HG02840 (cell line): ENCODE results near the gene CD68.

Experiments
- ATAC-seq: cut with Tn5 transposase; IDR thresholded peaks from one replicate; pipeline ENCODE4 v1.9.1; 2021; ENCODE audit warnings: mild to moderate bottlenecking, moderate library complexity, moderate number of reproducible peaks; ENCODE audit not compliant: unreplicated experiment, low FRiP score

The CD68 gene, protein sequence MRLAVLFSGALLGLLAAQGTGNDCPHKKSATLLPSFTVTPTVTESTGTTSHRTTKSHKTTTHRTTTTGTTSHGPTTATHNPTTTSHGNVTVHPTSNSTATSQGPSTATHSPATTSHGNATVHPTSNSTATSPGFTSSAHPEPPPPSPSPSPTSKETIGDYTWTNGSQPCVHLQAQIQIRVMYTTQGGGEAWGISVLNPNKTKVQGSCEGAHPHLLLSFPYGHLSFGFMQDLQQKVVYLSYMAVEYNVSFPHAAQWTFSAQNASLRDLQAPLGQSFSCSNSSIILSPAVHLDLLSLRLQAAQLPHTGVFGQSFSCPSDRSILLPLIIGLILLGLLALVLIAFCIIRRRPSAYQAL

DNA sequence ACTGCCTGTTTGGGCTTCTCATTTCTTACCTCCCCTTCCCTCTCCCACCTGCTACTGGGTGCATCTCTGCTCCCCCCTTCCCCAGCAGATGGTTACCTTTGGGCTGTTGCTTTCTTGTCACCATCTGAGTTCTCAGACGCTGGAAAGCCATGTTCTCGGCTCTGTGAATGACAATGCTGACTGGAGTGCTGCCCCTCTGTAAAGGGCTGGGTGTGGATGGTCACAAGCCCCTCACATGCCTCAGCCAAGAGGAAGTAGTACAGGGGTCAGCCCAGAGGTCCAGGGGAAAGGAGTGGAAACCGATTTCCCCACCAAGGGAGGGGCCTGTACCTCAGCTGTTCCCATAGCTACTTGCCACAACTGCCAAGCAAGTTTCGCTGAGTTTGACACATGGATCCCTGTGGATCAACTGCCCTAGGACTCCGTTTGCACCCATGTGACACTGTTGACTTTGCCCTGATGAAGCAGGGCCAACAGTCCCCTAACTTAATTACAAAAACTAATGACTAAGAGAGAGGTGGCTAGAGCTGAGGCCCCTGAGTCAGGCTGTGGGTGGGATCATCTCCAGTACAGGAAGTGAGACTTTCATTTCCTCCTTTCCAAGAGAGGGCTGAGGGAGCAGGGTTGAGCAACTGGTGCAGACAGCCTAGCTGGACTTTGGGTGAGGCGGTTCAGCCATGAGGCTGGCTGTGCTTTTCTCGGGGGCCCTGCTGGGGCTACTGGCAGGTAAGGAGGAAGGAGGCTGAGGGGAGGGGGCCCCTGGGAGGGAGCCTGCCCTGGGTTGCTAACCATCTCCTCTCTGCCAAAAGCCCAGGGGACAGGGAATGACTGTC, at the start of gene CD68:
TSS of gene CD68 (plus strand) at position 638 of the 833 bp plus-strand sequence. CDS start at position 678, 40 bp downstream.
- no peak for ATAC-seq

DNA sequence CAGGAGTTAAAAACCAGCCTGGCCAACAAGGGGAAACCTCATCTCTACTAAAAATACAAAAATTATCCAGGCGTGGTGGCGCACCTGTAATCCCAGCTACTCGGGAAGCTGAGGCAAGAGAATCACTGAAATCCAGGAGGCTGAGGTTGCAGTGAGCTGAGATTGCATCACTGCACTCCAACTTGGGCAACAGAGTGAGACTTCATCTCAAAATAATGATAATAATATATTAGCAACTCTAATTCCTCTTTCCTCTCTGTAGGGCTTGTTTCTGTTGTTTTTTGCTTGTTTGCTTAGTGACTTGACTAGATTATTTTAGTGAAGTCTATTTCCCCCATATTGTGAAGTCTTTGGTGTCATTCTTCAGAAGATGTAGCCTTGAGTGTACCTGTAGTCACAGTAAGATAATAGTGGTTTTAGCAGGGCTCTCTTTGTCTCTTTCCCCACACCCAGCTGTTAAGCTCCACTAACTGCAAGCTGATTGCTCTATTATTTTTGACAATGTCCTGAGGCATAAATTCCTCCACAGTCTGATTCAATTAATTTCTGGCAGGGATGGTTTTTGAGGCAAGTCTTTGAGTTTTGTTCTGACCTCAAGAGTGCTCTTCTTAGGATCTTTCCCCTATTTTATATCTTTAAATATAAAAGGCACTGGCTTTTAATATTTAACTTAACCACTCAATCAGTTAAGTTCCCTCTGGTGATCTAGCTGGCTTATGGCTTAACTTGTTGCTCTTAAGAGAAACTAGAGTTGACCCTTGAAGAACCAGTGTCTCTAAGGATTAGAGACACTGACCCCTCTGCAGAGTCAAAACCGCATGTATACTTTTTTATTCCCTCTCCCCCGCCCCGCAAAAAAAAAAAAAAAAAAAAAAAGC, 49.2 kb upstream of the CD68 start:
- ATAC-seq = no peak

DNA sequence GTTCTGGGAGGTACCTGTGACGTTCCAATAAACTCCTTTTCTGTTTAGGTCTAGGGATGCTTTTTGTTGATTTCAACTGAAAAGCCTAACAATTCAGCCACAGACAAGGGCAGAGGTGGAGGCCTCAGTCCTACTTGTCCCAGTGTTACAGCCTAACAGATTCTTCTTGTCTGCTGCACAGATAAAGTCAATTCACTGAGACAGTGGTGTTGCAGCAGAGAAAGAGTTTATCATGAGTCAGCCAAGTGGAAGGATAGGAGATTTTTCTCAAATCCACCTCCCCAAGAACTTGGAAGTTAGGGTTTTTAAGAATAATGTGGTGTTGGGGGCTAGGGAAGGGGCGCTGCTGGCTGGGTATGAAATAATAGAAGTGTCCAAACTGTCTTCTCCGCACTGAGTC, 41.4 kb upstream of the CD68 start:
- ATAC-seq = no peak

DNA sequence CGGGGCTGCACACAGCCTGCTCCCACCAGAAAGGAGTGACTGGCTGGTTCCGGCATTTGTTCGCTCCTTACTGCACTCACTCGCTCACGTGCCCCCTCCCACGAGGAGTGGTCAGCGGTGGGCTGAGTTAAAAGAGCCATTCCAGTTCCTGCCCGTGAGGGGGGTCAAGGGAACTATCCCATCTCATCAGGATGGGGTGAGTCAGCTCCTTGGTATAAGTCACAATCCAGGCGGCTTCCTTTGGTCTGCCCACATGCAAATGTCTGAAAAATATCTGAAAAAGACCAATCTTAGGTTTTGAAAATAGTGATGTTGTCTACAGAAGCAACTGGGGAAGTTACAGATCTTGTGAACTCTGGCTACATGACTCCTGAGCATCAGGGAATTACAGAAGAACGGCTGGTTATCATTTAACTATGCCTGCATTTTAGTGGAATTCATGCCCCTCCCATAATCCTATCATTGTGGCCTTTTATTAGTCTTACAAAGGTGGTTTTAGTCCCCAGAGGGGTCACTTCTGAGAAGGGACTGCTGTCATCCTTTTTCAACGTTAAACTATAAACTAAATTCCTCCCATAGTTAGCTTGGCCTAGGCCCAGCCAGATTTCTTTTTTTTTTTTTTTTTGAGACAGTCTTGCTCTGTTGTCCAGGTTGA, 40.4 kb upstream of the CD68 start:
- no peak for ATAC-seq

DNA sequence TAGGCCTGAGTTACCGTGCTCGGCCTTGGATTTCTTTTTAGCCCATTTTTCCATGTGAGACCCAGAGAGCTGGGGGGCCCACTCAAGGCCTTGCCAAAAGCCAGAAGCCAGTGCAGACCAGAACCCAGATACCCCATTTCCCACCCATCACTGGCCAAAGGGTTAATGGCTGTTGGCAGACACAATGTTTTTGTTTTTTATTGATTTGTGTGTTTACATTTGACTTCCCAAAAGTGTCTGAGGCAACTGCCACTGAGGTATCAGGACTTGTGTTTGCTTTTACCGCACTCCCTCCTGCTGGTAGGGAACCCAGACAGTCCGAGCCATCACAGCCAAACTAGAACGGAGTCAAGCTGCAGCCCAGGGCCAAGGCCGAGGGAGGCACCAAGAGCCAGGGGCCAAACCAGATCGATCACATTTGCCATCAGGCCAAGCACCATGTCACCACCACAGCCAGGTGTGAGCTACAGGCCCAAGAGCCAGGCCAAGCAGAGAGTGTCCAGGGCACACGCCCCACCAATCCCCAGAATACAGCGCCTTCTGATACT, 38.3 kb upstream of the CD68 start:
- no peak for ATAC-seq

DNA sequence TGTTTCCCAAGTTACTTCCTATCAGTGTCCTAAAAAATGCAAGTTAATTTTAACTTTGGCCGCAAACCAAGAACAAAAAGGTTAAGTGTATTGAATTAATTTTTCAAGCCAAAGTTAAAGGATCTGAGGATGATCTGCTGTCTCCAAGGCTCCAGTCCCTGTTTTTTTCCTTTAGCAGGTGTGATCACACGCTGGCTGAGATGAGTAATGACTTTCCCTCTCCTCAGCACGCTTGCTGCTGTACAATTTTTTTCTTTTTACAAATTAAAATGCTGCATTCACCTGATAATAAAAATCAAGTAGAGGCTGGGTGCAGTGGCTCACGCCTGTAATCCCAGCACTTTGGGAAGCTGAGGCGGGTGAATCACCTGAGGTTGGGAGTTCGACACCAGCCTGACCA, 34.5 kb upstream of the CD68 start:
- ATAC-seq = no peak

DNA sequence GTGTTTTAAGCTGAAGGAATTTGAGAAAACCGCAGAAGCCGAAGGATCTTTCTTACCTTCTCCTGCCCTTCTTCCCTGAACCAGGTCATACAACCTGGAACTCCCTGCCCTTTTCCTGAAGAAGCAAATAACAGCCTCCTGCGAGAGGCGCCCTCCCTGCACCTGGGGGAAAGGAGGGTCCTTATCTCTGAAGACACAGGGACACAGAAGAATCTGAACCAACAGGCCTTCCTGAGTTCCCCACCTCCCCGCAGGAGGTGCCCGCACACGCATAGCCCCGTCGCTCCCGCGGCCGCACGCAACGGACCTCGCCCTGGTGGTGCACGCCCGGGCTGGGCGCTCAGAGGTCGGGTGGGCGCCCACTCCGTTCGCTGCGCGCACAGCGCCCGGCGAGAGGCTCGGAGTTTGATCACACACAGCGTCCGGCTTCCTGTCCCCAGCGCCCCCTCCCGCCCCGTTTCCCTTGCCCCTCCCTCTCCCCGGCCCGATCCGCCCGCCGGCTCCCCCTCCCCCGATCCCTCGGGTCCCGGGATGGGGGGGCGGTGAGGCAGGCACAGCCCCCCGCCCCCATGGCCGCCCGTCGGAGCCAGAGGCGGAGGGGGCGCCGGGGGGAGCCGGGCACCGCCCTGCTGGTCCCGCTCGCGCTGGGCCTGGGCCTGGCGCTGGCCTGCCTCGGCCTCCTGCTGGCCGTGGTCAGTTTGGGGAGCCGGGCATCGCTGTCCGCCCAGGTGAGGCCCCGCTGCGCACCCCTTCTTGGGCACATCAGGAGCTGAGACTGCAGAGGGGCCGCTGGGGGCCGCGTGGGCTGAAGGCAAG, 30.6 kb upstream of the CD68 start, which contains the start of gene TNFSF12:
TSS of gene TNFSF12 (plus strand) at position 474 of the 816 bp plus-strand sequence. CDS start at position 570, 96 bp downstream.
- ATAC-seq = no peak

DNA sequence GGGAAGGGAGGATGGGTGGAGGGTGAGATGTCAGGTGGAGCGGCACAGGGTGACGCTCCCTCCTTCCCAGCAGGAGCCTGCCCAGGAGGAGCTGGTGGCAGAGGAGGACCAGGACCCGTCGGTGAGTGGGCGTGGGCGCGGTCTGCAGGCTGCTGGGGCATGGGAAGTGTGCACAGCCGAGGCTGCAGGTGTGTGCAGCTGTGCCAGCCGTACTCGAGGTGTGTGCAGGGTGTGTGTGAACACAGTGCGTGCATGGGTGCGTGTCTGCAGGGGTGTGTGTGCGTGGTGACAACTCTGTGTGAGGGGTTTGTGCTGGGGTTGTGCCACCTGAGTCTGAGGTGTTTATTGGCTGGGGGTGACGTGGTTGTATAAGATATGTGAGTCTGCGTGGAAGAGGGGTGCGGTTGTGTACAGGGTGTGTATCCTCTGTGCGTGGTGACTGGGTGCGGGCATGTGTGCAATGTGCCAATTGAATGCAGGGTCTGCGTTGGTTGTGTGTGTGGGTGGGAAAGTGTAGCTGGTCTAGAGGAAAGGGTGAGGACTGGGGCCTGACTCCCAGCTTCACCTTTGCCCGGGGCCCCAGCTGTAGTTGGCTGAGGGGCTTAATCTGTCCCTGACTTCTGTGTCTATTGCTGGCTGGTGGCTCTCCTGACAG, 29.9 kb upstream of the CD68 start:
- ATAC-seq = no peak

DNA sequence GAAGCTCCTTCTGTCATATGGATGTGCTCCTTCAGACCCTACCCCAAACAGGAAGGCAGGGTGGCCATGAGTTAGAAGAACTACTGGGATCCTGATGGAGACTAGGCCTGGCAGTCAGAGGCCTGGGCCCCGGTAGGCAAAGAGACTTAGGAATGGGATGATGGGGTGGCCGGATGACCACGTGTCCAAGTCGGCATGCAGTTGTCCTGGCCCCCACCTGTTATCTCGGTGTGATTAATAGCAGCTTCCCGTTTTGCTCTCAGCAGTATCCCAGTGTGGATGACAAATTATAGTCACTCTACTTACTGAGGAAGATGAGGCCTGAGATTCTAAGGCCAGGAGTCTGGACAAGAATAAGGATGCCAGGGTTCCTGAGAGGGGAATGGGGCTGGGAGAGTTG, 29.1 kb upstream of the CD68 start:
- no peak for ATAC-seq

DNA sequence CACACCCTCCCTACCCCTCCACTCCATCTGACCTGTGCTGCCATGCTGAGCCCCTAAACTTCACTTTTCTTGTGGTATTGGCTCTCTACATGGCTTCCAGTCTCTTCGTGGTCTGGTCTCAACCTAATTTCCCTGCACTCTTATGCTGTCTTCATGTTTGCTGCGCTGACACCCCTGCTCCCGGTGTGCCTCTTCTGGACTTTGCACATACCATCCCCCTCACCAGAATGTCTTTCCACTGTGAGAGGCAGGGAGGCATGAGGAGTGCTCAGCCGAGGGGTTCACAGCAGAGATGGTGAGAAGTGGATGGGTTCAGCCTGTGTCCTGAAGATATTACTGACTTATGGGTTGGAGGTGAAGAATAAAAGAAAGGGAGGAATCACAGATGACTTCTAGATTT, 28.0 kb upstream of the CD68 start:
- no peak for ATAC-seq

DNA sequence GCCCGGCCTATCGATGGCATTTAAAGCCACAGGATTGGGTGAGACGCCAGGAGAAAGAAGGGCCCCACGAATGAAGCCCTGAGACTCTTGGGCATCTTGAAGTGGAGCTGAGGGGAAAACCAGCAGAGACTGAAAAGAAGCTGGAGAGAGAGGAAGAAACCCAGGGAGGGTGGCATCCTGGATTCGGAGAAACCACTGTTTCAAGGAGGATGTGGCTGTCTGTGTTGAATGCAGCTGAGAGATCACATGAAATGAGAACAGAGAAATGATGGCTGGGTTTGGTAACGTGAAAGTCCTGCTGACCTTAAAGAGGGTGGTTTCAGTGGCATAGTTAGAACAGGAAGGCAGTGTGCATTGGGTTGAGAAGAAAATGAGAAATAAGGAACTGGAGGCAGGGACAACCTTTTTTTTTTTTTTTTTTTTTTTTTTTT, 26.8 kb upstream of the CD68 start:
- no peak for ATAC-seq

DNA sequence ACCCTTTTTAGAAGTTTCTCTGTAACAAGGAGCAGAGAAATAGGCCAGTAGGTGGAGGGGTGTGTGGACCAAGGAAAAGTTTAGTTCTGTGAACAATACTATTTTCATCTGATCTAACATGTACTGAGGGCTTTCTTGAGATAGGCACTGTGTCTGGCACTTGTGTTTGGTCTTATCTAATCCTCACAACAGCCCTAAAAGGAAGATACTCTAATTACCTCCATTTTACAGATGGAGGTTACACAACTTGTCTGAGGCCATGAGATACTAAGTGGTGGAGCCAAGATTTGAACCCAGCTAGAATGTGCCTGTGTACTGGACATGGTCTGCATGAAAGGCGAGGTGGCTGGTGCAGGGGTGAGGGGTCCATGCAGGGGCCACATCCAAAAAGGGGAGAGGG, 26.1 kb upstream of the CD68 start:
- ATAC-seq = no peak

DNA sequence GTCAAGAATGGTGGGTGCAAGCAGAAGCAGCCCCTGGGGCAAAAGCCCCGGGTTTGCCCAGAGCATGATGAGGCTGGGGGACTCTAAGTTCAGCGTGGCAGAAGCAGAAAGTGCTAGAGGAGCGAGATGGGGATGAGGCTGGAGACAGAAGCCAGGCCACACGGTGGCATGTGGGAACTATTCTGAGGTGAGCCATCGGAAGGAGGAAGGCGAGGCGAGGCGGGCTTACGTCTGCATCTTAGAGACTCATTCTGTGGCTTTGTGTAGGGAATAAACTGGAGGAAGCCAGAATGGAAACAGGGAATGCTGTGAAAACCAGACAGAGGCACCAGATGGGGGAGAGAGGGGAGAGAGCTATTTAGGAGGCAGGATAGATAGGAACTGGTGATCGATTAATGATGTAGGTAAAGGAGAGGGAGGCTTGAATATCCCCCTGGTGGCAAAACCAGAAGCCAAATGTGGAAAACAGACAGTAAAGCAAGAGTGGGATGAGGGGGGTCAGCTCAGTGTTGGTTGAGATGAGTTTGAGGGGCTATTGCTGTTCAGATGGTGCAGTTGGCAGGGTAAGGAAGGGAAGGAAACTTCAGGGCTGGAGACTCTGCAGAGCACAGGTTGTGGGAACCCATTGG, 24.0 kb upstream of the CD68 start:
- ATAC-seq = no peak

DNA sequence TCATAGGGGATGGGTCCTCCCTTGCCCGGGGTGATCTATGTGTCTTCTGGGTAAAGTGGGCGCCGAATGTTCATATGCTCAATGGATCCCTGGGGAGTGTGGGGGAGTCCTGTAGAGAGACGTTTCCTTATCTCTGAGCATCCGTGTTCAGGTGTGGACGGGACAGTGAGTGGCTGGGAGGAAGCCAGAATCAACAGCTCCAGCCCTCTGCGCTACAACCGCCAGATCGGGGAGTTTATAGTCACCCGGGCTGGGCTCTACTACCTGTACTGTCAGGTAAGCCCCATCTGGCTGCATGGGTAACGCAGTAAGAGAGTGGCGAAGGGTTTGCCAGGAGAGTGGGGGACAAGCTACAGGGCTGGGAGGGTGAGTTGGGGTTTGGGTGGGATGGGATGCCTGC, 22.8 kb upstream of the CD68 start:
- ATAC-seq = no peak

DNA sequence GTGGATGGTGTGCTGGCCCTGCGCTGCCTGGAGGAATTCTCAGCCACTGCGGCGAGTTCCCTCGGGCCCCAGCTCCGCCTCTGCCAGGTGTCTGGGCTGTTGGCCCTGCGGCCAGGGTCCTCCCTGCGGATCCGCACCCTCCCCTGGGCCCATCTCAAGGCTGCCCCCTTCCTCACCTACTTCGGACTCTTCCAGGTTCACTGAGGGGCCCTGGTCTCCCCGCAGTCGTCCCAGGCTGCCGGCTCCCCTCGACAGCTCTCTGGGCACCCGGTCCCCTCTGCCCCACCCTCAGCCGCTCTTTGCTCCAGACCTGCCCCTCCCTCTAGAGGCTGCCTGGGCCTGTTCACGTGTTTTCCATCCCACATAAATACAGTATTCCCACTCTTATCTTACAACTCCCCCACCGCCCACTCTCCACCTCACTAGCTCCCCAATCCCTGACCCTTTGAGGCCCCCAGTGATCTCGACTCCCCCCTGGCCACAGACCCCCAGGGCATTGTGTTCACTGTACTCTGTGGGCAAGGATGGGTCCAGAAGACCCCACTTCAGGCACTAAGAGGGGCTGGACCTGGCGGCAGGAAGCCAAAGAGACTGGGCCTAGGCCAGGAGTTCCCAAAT, 22.2 kb upstream of the CD68 start:
- ATAC-seq = no peak

DNA sequence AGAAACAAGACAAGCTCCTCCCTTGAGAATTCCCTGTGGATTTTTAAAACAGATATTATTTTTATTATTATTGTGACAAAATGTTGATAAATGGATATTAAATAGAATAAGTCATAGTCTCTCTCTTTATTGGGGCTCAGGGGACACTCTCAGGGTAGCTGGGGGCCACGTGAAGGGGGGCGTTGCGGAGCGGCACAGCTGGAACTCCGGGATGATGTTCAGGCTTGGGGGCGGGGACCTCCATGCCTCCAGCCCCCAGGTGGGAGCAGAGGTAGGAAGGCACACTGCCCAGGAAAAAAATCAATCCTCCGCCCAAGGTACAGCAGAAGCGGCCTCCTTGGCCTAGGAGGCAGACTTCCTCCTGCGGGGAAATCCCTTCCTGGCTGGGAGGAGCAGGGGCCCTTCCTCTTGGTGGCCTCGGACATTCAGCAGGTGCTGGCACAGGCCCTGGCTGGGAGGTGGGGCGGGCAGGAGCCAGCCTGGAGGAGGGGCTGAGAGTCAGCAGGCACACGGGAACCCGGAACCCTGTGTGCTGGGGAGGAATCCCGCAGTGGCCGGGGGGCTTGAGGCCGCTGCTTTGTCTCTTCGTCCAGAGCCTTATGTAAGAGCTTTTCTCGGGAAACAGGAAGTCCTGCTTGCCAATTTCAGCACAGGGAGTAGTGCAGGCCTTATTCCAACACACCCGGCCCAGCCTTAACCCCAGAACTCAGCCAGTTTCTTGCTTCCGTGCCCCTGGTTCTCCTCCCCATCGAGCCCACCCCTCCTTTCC, 21.5 kb upstream of the CD68 start:
- ATAC-seq = no peak
